ENCODE measurements around the gene MARCHF4.
A peak's percentile ranks its signal among the peaks of the same experiment; 100 is the strongest.

The MARCHF4 gene, protein sequence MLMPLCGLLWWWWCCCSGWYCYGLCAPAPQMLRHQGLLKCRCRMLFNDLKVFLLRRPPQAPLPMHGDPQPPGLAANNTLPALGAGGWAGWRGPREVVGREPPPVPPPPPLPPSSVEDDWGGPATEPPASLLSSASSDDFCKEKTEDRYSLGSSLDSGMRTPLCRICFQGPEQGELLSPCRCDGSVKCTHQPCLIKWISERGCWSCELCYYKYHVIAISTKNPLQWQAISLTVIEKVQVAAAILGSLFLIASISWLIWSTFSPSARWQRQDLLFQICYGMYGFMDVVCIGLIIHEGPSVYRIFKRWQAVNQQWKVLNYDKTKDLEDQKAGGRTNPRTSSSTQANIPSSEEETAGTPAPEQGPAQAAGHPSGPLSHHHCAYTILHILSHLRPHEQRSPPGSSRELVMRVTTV

DNA sequence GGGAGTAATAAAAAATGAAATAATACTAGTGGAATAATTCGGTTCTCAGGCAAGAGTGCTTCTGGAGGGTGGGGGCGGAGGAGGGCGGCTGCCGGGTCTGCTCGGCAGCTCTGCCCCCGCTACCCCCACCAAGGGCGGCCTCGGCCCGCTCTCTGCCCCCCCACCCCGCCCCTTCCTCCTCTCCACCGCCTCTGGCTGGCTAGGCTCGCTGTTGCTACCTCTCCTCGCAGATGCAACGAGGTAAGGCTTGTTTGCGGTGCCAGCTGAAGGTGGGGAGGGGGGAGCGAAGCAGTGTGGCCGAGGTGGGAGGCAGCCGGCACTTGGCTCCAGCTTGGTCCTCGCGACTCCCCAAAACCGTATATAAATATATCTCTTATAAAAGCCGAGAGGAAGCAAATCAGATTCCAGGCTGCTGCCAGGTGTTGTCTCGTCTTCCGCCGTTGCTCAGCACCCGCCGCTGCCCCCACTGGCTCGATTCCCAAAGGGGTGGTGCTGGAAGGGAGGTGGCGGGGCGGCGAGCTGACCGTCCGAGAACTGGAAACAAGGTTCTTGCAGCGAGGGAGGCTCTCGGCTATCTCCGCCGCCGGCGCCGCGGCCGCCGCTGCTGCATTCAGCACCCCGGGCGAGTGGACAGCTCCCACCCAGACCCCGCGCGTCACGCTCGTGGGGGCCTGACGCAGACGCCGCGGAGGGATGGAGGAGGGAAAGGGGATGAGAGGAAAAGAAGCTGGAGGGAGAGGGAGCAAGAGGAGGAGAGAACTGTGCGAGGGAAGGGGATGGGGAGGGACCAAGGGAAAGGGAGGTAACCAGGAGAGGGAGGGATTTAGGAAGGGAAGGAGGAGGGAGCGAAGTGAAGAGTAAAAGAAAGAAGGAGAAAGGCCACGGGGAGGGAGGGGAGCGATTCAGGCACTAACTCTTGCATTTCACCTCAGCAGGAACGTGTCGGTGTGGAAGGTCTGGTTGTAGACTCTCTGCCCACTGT, at the start of gene MARCHF4:
Gene MARCHF4, minus strand, starts transcription at position 763 of the 982 bp plus-strand sequence. CDS start 2,223 bp downstream, outside the sequence.
- Histone ChIP-seq H3K27ac (ENCODE audit: low read depth, low read length) (no peak within 1 kb of the TSS), H3K4me3 (ENCODE audit: low read depth in 1 of 2, low read length in 2 of 2) (no peak within 1 kb of the TSS), H3K9ac (ENCODE audit: low read length) (no peak within 1 kb of the TSS), H3K36me3 (ENCODE audit: insufficient read depth, low read length) (no peaks in the 10 kb centered on the region), H3K4me1 (ENCODE audit: insufficient read depth, low read length) (no peaks in the 10 kb centered on the region), H3K27me3 (ENCODE audit: control insufficient read depth in 1 of 2, insufficient read depth in 2 of 2, low read length in 2 of 2) (peaks cover 12 to 30% of the 10 kb centered on the region in 2 donors), H3K9me3 (ENCODE audit: low read length) (no peaks in the 10 kb centered on the region)

GRCh38 chr2:216420367-216421101, 48.3 kb upstream of the MARCHF4 start:
- no peaks in the 10 kb centered on the region for H3K9me3 ChIP-seq (ENCODE audit: low read length)
- peaks cover 63% of the 10 kb centered on the region for H3K36me3 ChIP-seq (ENCODE audit: insufficient read depth, low read length)
- H3K9ac ChIP-seq (ENCODE audit: low read length): no peak overlapping the region
- no peak overlapping the region for H3K4me3 ChIP-seq (ENCODE audit: low read depth in 1 of 2, low read length in 2 of 2)
- no peaks in the 10 kb centered on the region for H3K27me3 ChIP-seq (ENCODE audit: control insufficient read depth in 1 of 2, insufficient read depth in 2 of 2, low read length in 2 of 2)
- no peak overlapping the region for H3K27ac ChIP-seq (ENCODE audit: low read depth, low read length)
- H3K4me1 ChIP-seq (ENCODE audit: insufficient read depth, low read length): no peaks in the 10 kb centered on the region

- H3K4me3 ChIP-seq (ENCODE audit: low read depth in 1 of 2, low read length in 2 of 2): no peak overlapping the region
- H3K4me1 ChIP-seq (ENCODE audit: insufficient read depth, low read length): peaks cover under 1% of the 10 kb centered on the region
- H3K9ac ChIP-seq (ENCODE audit: low read length): no peak overlapping the region
- H3K9me3 ChIP-seq (ENCODE audit: low read length): no peaks in the 10 kb centered on the region
- peaks cover 57% of the 10 kb centered on the region for H3K36me3 ChIP-seq (ENCODE audit: insufficient read depth, low read length)
- no peaks in the 10 kb centered on the region for H3K27me3 ChIP-seq (ENCODE audit: control insufficient read depth in 1 of 2, insufficient read depth in 2 of 2, low read length in 2 of 2)
- H3K27ac ChIP-seq (ENCODE audit: low read depth, low read length): no peak overlapping the region
Observed at GRCh38 chr2:216418981-216419380, 46.7 kb upstream of the MARCHF4 start.

GRCh38 chr2:216416571-216417307, 44.5 kb upstream of the MARCHF4 start:
- H3K27me3 ChIP-seq (ENCODE audit: control insufficient read depth in 1 of 2, insufficient read depth in 2 of 2, low read length in 2 of 2): no peaks in the 10 kb centered on the region
- H3K9me3 ChIP-seq (ENCODE audit: low read length): no peaks in the 10 kb centered on the region
- no peak overlapping the region for H3K4me3 ChIP-seq (ENCODE audit: low read depth in 1 of 2, low read length in 2 of 2)
- peaks cover 36% of the 10 kb centered on the region for H3K36me3 ChIP-seq (ENCODE audit: insufficient read depth, low read length)
- H3K4me1 ChIP-seq (ENCODE audit: insufficient read depth, low read length): peaks cover 9% of the 10 kb centered on the region
- no peak overlapping the region for H3K9ac ChIP-seq (ENCODE audit: low read length)
- no peak overlapping the region for H3K27ac ChIP-seq (ENCODE audit: low read depth, low read length)

DNA sequence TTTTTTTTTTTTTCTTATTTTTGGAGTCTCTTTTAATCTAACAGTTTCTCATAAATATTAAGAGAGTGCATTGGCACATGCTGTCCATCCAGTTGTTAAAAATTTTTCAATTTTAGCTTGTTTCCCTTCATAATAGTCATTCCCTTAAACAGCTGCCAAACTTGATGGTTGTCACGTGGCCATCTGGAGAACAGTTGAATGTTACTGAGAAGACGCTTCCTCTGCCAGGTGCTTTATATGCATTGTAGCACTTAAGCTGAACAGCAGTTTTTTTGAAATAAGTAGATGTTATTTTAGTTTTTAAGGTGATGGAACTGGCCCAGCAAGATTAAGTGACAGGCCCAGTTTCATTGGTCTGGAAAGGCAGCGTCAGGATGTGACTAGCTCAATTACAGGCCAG, 43.3 kb upstream of the MARCHF4 start:
- no peak overlapping the region for H3K27ac ChIP-seq (ENCODE audit: low read depth, low read length)
- peaks cover 9% of the 10 kb centered on the region for H3K4me1 ChIP-seq (ENCODE audit: insufficient read depth, low read length)
- no peaks in the 10 kb centered on the region for H3K9me3 ChIP-seq (ENCODE audit: low read length)
- H3K4me3 ChIP-seq (ENCODE audit: low read depth in 1 of 2, low read length in 2 of 2): no peak overlapping the region
- peaks cover 25% of the 10 kb centered on the region for H3K36me3 ChIP-seq (ENCODE audit: insufficient read depth, low read length)
- H3K27me3 ChIP-seq (ENCODE audit: control insufficient read depth in 1 of 2, insufficient read depth in 2 of 2, low read length in 2 of 2): no peaks in the 10 kb centered on the region
- H3K9ac ChIP-seq (ENCODE audit: low read length): no peak overlapping the region

- Histone ChIP-seq H3K27me3 (ENCODE audit: control insufficient read depth in 1 of 2, insufficient read depth in 2 of 2, low read length in 2 of 2) (no peaks in the 10 kb centered on the region), H3K4me1 (ENCODE audit: insufficient read depth, low read length) (peaks cover 9% of the 10 kb centered on the region), H3K4me3 (ENCODE audit: low read depth in 1 of 2, low read length in 2 of 2) (no peak overlapping the region), H3K9me3 (ENCODE audit: low read length) (no peaks in the 10 kb centered on the region), H3K27ac (ENCODE audit: low read depth, low read length) (no peak overlapping the region), H3K9ac (ENCODE audit: low read length) (no peak overlapping the region), H3K36me3 (ENCODE audit: insufficient read depth, low read length) (peaks cover 20% of the 10 kb centered on the region)
Observed at GRCh38 chr2:216414772-216415319, 42.6 kb upstream of the MARCHF4 start.

GRCh38 chr2:216413882-216414281, 41.6 kb upstream of the MARCHF4 start:
- Histone ChIP-seq H3K36me3 (ENCODE audit: insufficient read depth, low read length) (peaks cover 16% of the 10 kb centered on the region), H3K27me3 (ENCODE audit: control insufficient read depth in 1 of 2, insufficient read depth in 2 of 2, low read length in 2 of 2) (no peaks in the 10 kb centered on the region), H3K9ac (ENCODE audit: low read length) (no peak overlapping the region), H3K9me3 (ENCODE audit: low read length) (no peaks in the 10 kb centered on the region), H3K4me3 (ENCODE audit: low read depth in 1 of 2, low read length in 2 of 2) (no peak overlapping the region), H3K27ac (ENCODE audit: low read depth, low read length) (no peak overlapping the region), H3K4me1 (ENCODE audit: insufficient read depth, low read length) (peaks cover 9% of the 10 kb centered on the region)

DNA sequence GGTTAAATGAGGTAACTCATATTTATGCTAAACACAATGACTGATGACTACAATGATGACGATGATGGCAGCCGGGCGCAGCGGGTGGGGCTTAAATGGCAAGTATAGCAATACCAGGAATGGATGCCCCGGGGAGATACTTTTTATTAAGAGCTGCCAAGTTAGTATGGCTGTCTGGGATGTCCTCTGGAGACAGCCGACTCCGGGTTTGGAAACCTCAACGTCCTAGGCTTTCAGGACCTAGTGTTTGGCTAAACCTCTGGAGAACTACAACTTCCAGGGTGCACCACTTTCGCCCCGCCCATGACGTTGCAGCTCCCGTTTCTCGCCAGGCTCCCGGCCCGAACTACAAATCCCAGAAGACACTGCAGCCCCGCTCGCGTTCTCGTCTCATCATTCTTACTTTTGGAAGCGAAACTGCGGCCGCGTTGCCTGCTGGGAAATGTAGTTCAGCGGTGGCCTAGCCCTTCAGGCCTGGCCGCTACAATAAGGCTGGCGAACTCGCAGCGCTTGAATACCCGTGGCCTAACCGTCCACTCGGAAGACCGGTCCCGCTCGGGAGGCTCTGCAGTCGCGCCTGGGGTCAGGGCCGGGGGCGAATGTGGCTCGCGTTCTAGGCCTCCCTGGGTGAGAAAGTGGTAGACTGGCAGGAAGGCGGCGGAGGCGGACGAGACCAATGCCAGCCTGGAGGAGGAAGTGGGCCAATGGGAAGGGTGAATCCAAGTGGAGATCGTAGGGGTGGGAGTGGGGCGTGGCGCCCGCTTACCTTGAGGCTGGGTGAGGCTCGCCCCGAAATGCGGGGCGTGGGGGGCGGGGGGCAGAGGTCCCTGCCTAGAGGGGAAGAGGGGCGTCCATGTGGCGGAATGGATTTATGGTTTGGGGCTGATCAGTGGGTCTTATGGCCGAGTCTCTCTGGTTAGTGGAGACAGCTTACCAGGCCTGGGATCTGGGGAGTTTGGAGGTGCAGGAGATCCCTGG, 40.0 kb upstream of the MARCHF4 start, which contains the start of gene SMARCAL1:
Gene SMARCAL1, plus strand, starts transcription at position 463 of the 978 bp plus-strand sequence. CDS start 2,221 bp downstream, outside the sequence.
- H3K27ac ChIP-seq (ENCODE audit: low read depth, low read length): peak within 1 kb of the TSS; percentile 64
- H3K4me1 ChIP-seq (ENCODE audit: insufficient read depth, low read length): peaks cover 9% of the 10 kb centered on the region
- peaks cover 16% of the 10 kb centered on the region for H3K36me3 ChIP-seq (ENCODE audit: insufficient read depth, low read length)
- peak within 1 kb of the TSS; percentile 55 for H3K9ac ChIP-seq (ENCODE audit: low read length)
- H3K27me3 ChIP-seq (ENCODE audit: control insufficient read depth in 1 of 2, insufficient read depth in 2 of 2, low read length in 2 of 2): no peaks in the 10 kb centered on the region
- H3K9me3 ChIP-seq (ENCODE audit: low read length): no peaks in the 10 kb centered on the region
- peak within 1 kb of the TSS; percentile 35 to 81 for H3K4me3 ChIP-seq (ENCODE audit: low read depth in 1 of 2, low read length in 2 of 2)

DNA sequence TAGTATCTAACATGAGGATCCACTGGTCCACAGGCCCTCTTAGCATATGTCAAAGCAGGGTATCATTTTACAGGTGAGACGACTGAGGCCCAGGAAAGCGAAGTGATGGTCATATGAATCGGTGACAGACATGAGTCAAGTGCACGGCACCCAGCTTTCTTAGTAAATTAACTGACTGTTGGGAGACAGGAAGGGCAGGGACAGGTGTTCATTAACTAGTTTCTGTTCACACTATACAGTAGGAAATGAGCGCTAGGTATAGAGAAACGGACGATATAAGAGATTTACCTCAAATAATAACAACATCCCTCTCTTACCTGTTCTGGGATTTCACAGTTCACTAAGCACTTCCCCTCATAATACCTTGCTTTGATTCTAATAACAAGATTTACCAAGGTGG, 38.3 kb upstream of the MARCHF4 start:
- peaks cover 7% of the 10 kb centered on the region for H3K36me3 ChIP-seq (ENCODE audit: insufficient read depth, low read length)
- peaks cover 9% of the 10 kb centered on the region for H3K4me1 ChIP-seq (ENCODE audit: insufficient read depth, low read length)
- H3K27ac ChIP-seq (ENCODE audit: low read depth, low read length): no peak overlapping the region
- H3K27me3 ChIP-seq (ENCODE audit: control insufficient read depth in 1 of 2, insufficient read depth in 2 of 2, low read length in 2 of 2): peaks cover 0 to 5% of the 10 kb centered on the region in 2 donors
- H3K9ac ChIP-seq (ENCODE audit: low read length): no peak overlapping the region
- no peaks in the 10 kb centered on the region for H3K9me3 ChIP-seq (ENCODE audit: low read length)
- H3K4me3 ChIP-seq (ENCODE audit: low read depth in 1 of 2, low read length in 2 of 2): no peak overlapping the region

All from muscle layer of colon (tissue), 2 donors.